Thoracic aorta (tissue), 2 donors: ENCODE data around the gene FGGY. TPM values are rescaled to one million over a fixed set of nuclear protein-coding genes. Genes with fewer than 3 reads are reported as not detected.
A peak's percentile ranks its signal among the peaks of the same experiment; 100 is the strongest.
"Not testable (repeated sequence)": the region's sequence is repeated elsewhere in the genome, so short reads cannot be mapped to it uniquely, and the experiment has no call there.

ENCODE experiments used
- ATAC-seq: fragments of 150-250 bp; one replicate; pipeline ENCODE4 v1.8.0; 2017; ENCODE audit warnings: low read depth; ENCODE audit not compliant: insufficient number of reproducible peaks, low FRiP score
- DNase-seq: peaks from one replicate; pipeline ENCODE4 v3.0.0-alpha.2; 2020; ENCODE audit warnings: low spot score
- H3K27ac ChIP-seq, 2 donors: fragments of 200-600 bp; sonication (generic); 1 replicate in 1 of 2; 2 replicates in 1 of 2; pipeline ENCODE4 v1.5.1; 2016; ENCODE audit warnings: mild to moderate bottlenecking in 2 of 2, moderate library complexity in 2 of 2
- H3K27me3 ChIP-seq: fragments of 200-600 bp; sonication (generic); replicated peaks from 2 replicates; pipeline ENCODE4 v1.6.0; 2016; ENCODE audit warnings: mild to moderate bottlenecking; ENCODE audit not compliant: insufficient read depth
- H3K36me3 ChIP-seq: fragments of 200-600 bp; sonication (generic); one replicate; pipeline ENCODE4 v1.5.1; 2016
- H3K4me1 ChIP-seq, 2 donors: fragments of 200-600 bp; sonication (generic); 1 replicate in 1 of 2; 2 replicates in 1 of 2; pipeline versions ENCODE4 v1.5.1 to v1.6.0; 2016; ENCODE audit warnings: low read depth in 2 of 2, mild to moderate bottlenecking in 1 of 2; ENCODE audit not compliant: control insufficient read depth in 1 of 2
- H3K4me3 ChIP-seq: fragments of 200-600 bp; sonication (generic); 2 replicates; pipeline ENCODE4 v1.5.1; 2016; ENCODE audit warnings: mild to moderate bottlenecking
- H3K9me3 ChIP-seq: fragments of 200-600 bp; sonication (generic); 2 replicates; pipeline ENCODE4 v1.5.1; 2016
- CTCF ChIP-seq: fragments of 200-600 bp; sonication (generic); IDR thresholded peaks from one replicate; pipeline ENCODE4 v1.5.1; 2019; ENCODE audit warnings: antibody characterized with exemption
- total RNA-seq, 2 donors: library from RNA; depleted of rRNA; stranded (reverse); fragments of >200 nt; gene quantifications; one replicate each; pipeline versions ENCODE4 v1.1.0 to v1.2.3, GENCODE V29; 2016

Gene FGGY
- total RNA-seq, 2 donors from 2014 or later: 6.5 to 9.9 TPM

DNA sequence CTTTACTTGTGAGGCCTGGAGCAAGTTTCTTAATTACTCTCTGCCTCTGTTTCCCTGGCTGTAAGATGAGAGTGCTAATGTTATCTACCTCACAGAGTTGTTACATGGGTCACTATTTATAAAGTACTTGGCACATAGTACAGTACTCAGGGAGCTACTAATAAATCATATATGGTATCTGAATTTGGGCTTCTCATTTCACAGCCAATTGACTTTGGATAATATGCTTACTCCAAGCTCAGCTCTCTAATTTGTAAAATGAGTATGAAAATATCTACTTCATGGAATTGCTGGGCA lies 409.4 kb downstream of the FGGY start:
- Histone ChIP-seq H3K9me3 (no peaks in the 10 kb centered on the region), H3K4me3 (no peak overlapping the region), H3K4me1 (peaks cover 25 to 57% of the 10 kb centered on the region in 2 donors), H3K27me3 (no peaks in the 10 kb centered on the region), H3K27ac (peak overlapping the region; percentile 51 to 64), H3K36me3 (no peaks in the 10 kb centered on the region)
- no peak for ATAC-seq
- no peak for DNase-seq
- no peak for TF ChIP-seq CTCF

DNA sequence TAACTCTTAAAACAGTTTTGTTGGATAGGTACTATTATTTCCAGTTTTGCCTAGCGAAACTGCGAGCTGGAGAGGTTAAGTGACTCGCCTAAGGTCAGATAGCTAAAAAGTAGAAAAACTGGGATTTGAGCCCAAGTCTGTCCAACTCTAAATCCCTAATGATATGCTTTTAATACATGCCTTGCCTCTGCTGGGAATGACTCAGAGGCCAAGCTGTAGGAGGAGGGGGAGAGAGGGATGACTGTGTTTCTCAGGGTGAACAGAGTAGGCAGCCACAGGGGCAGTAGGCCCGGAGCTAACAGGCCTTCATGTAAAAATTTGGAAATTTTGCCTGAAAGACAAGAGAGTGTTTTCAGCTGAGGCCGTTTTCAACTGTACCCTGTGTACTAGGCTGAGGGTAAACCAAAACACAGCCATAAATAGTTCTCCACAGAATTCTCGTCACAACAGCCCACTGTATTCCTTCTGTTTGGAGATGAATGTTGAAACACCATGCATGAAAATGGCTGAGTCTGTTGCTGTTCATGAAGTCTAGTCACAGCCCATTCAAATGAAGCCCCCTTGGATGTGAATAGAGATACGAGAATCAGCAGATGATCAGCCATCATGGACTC lies 410.4 kb downstream of the FGGY start:
- Histone ChIP-seq H3K4me1 (peaks cover 25 to 57% of the 10 kb centered on the region in 2 donors), H3K27me3 (no peaks in the 10 kb centered on the region), H3K4me3 (no peak overlapping the region), H3K9me3 (no peaks in the 10 kb centered on the region), H3K27ac (peak overlapping the region; percentile 51 to 64), H3K36me3 (no peaks in the 10 kb centered on the region)
- DNase-seq (peak; percentile 31), ATAC-seq (peak; percentile 84)
- no peak for TF ChIP-seq CTCF

DNA sequence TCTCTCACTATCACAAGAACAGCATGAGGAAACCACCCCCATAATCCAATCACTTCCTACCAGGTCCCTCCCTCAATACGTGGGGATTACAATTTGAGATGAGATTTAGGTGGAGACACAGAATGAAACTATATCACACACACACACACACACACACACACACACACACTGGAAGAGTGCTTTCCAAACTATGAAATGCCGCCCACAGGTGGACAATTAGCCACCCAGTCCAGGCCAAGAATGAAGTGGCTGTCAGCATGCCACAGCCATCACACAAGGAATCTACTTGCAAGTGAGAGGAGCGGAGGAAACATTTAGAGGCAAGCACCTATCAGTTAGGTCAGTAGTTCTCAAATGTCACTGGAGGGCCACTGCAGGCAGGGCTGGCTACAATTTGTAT lies 412.4 kb downstream of the FGGY start:
- ATAC-seq (no peak), DNase-seq (no peak)
- Histone ChIP-seq H3K4me3 (no peak overlapping the region), H3K4me1 (peaks cover 19 to 38% of the 10 kb centered on the region in 2 donors), H3K36me3 (no peaks in the 10 kb centered on the region), H3K27ac (no peak overlapping the region), H3K9me3 (no peaks in the 10 kb centered on the region), H3K27me3 (no peaks in the 10 kb centered on the region)
- no peak for TF ChIP-seq CTCF

GRCh38 chr1:59710920-59711319 lies 414.0 kb downstream of the FGGY start:
- not testable (repeated sequence) for ATAC-seq, DNase-seq

DNA sequence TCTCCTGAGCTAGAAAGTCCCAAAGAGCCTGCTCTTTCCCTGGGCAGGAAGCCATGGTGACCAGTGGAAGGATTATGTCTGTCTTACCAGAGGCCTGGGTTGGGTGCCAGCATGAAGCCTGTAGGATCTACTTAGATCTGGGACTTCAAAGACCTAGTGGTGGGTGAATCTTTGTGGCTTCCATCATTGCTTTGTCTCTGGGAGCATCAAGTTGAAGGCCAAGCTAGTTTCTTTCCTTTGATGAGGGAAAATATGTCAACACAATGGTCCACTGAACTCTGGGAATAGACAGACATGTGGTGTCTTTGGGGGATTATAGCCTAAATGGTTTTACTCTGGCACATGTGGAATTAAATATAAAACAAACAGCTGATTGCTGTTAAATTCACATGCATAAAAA lies 417.3 kb downstream of the FGGY start:
- H3K27ac ChIP-seq: no peak overlapping the region
- ATAC-seq: no peak
- H3K4me3 ChIP-seq: no peak overlapping the region

More at GRCh38 chr1:59710920-59711319, 414.0 kb downstream of the FGGY start:
- H3K27ac ChIP-seq, H3K36me3 ChIP-seq, H3K4me3 ChIP-seq, H3K9me3 ChIP-seq, H3K27me3 ChIP-seq: not testable (repeated sequence)
- peaks cover 15 to 22% of the 10 kb centered on the region in 2 donors for H3K4me1 ChIP-seq

More for the DNA sequence above, 417.3 kb downstream of the FGGY start:
- Histone ChIP-seq H3K36me3 (no peaks in the 10 kb centered on the region), H3K9me3 (no peaks in the 10 kb centered on the region), H3K4me1 (no peaks in the 10 kb centered on the region), H3K27me3 (no peaks in the 10 kb centered on the region)
- no peak for DNase-seq
- TF ChIP-seq CTCF: no peak
